SIG-M5 (cell line): ENCODE measurements around the gene OPALIN.
A peak's percentile ranks its signal among the peaks of the same experiment; 100 is the strongest.

Experiments
- DNase-seq: peaks from one replicate; lab custom pipeline; 2025; lab: John Stamatoyannopoulos, UW

OPALIN gene

DNA sequence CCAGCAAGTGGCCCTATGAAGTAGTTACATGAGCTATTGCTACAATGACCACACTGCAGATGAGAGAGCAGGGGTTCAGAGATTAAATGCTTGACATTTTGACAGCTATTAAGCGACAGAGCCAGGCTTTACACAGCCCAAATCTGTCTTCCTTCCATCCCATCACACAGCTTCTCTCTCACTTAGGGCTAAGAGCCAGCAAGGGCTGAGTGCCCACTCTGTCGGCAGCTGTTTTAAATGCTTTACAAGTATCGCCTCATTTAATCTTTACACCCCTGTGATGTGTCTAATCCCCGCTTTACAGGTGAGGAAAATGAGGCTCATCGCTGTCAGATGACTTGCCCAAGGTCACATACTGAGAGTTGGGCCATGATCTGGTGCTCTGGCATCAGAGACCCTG is 15.2 kb upstream of the OPALIN start:
- DNase-seq, result no peak

DNA sequence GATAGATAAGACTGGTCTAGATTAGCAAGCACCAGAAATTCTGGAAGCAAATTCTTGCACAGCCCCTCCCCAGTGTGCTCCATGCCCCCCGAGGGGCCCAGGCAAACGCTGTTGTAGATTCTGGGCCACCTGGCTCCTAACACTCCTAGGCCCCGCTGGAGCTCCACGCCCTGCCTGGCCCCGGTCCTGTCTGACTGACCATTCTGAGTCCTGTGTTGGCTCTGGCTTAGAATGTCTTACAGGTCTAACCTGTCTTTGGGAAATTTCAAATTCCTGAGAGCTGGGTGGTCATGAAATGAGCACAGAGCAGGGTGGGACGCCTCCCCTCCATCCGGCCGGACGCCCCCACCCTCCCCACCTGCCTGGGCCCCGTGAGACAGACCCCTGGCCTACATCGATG is 12.6 kb upstream of the OPALIN start:
- no peak for DNase-seq

DNA sequence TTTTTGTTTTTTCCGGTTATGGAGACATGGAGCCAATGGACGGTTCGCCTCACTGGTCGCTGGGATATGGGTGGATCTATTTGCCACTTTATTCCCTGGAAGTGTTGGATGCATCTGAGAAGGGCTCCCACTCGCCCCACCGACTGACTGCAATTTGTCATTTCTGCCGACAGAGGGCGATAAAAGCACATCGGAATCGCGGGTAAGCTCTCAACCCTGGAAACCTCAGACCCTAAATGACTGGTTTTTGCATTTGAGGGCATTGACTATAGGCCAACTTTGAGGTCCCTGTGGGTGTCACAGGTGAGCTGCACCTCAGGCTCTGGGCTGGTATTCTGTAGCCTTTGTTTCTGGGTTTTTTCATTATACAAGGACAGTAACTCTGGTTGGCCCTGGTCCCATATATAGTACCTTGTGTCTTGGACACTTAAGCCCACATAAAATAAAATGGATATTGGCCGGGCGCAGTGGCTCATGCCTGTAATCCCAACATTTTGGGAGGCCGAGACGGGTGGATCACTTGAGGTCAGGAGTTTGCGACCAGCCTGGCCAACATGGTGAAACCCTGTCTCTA is 11.9 kb upstream of the OPALIN start:
- DNase-seq, result no peak

DNA sequence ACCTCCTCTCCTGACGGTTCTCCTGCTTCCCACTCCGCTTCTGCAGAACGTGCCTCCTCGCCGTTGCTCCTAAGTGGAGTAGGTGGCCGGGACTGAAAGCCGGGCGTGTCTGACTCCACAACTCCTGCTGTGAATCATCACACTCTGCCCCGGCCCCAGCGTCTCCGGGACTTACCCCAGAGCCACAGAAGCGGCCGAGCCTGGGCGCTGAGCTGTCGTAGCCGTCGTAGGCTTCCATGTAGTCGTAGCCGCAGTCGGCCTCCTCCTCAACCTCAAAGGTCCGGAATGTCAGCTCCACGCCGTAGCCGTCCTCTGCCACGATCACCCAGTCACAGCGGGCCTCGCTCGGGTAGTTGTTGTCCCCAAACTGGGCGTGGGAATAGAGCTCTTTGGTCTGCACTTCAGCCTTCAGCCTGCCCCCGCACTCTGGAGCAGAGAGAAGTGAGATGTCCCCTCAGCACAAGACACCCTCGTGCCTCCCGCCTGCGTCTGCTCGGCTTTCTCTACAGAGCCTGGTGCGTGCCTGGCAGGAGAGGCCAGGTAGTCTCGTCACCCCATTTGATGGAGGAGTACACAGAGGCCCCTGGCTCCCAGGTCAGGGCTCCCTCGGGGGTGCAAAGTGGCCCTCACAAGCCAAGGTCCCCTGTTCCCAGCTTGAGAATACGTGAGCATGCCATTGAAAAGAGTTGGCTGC is 11.2 kb upstream of the OPALIN start:
- DNase-seq, result no peak

DNA sequence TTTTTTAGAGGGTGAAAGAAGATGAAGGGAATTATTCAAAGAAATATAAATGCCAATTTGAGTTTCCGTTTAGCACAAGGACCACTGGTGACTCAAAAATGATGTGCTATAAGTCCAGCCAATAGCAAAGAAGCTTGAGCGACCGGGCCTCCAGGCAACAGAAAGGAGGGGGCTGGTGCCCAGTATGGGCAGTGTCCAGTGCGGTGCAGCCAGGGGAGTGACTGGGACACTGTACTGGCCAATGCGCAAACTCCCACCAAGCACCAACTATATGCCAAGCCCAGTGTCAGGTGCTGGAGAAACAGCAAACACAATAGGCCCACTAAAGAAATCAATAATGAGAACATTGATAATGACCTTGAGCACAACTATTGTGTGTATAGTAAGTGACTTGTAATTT is 10.2 kb upstream of the OPALIN start:
- no peak for DNase-seq

DNA sequence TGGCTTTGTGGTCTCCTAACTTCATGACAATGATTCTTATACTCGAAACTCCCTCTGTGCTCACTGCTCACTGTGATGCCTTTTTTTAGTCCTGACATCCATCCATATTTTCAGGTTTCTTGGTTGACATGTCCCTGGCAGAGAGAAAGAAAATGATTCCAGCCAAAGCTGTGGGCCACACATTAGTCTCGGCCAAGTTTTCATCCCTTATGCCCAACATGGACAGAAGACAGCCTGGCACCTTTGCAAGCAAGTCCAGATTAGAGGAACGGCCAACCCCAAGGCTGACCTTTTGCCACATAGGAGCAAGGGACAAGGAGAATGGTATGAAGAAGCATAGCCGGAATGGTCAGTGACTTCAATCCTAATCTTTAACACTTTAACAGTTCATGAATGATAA is 8.7 kb upstream of the OPALIN start:
- no peak for DNase-seq

DNA sequence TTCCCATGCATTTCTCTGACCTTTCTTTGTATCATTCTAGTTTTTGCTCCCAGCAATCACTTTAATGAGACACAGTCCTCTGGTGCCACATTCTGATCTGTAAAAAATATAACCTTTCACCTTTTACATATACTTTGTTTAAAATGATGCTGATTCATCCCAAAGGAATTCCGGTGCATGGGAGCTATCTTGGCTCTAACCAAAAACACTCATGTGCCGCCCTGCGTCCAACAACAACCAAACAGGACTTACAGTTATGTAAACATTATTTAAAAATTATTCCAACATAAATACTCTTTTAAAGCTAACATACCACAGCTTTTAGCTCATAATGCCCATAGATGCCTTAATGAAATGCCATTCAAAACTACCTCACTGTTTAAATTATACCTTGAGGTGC is 7.7 kb upstream of the OPALIN start:
- no peak for DNase-seq

DNA sequence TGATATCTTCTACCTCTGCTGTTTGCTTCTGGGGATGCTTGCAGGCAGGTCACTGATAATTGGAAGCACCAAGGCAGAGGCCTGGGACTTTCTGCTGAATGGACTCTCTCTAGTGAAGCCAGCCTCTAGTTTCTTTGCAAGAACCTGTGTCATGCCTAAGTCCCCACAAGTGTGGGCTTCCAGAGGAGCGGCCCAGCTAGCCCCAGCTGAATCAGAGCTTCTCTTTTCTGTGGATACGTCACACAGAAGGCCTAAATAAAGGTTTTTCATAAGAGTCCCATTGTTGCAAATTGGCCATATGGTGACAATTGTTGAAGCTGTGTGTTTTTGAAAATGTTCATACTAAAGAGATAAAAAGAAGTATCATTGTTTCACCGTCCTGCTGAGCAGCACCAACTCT is 6.8 kb upstream of the OPALIN start:
- no peak for DNase-seq

DNA sequence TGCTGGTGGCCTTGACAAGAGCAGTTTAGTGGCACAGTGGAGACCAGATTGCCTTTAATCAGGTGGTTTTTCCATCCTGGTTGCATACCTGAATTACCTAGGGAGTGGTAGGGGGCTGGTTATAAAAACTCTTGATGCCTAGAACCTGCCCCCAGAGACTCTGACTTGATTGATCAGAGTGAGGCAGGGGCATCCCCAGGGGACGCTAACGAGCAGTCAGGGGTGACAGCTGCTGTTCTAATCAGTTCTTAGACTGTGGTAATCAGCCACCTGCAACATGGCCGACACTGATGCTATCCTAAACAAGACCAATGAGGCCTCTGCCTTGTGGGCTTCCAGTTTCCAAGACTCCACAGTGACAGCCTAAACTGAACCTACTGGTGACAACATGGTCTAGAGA is 2.0 kb upstream of the OPALIN start:
- no peak for DNase-seq

DNA sequence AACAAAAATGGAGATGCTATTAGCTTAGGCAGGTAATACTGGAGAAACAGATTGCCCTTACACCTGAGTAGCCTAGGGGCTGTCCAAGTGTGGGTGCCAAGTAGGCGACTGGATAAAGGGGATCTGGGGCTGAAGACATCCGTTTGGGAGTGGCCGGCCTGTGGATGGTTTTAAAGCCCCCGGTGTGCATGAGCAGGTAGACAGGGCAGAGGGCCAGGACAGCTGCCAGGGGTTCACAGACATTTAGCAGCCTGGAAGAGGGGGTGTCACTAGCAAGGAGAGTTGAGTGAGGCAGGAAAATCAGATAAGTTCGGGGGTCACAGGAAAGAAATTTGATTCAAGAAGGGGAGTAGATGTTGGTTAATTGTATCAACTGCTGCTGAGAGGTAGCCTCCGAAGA is 1.5 kb upstream of the OPALIN start:
- DNase-seq, result no peak

DNA sequence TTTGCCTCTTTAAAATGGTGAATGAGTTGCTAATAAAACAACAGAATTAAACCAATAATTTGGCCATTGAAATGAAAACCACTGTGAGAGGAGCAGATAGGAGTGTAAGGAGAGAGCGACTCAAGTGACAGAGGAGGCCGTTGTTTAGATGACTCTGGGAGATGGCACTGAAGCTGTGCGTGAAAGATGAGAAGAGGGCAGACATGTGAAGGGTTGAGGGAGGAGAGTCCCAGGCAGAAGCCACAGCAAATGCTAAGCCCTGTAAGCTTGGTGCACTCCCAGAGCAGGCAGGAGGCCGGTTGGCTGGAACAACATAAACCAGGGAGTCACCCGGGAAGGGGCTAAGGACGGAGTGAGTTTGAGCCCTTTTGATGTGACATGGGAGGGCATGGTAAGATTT is 814 bp upstream of the OPALIN start:
- no peak for DNase-seq

DNA sequence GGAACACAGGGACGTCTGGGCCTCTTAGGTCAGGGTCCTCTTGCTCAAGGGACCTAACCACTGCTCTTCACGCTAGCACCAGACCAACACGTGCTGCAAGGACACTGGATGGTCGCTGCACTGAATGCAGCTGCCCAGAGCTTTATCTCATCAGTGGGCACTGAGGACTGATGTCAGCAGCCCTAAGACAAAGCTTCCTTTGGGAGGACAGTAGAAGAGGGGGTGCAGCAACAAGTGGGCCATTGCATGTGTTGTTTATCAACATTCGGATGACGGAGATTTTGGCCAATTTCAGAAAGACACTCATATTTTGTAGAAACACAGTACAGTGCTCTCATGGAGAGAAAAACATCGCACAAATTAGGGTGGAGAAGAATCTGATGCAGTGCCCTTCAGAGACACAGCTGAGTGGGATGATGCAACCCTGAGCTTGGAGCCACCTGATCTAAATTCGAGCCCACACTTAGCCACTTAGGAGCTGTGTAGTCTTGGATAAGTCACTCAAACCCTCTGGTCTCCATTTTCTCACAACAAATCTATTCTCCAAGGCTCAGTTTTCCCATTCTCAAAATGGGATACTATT is 1.7 kb downstream of the OPALIN start:
- DNase-seq, result no peak

DNA sequence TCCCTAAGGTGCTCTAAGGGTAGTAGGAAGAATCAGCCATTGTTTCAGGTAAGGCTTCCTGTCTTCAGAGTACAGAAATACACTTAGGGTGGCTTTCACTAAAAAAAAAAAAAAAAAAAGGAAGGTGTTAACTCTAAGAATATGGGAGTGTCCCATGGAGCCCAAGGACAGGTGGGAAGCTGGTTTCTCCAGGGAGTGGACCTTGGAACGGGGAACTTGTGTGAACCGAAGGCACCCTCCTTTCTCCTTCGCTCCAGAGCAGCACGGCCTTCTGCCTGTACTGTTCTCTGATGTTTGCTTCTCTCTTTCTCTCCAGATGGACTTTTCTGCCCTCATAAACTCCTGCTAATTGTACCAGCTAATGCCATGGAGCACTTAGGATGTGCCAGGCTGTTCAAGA is 6.2 kb downstream of the OPALIN start:
- DNase-seq, result no peak

DNA sequence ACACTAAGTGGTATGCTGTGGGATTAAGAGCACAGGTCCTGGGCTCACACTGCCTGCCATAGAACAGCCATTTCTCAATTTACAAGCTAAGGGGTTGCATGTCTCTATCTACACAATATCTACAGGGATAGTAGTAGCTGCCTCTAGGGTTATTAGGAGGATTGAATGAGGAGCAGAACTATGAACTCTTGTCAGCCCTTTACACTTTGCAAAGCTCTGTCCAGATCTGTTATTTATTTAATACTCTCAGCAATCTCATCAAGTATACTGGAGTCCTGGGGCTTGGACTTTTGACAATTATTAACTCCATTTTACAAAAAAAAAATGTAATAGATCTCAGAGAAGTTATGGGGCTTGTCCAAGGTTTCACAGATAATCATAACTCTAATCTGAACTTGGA is 6.8 kb downstream of the OPALIN start:
- no peak for DNase-seq

DNA sequence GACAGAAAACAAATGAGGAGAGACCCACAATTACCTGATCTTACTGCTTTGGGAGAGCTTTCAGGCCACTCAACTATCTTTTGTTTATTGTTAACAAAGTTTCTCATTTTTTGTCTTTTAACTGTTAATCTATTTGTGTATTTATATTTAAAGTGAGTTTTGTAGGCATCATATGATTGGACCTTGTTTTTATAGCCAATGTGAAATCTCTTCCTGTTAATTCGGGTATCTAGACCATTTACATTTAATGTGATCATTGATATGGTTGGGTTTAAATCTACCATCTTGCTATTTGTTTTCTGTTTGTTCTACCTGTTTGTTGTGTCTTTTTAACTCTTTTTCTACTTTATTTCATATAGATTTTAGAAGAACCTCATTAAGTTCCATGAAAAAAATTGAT is 12.5 kb downstream of the OPALIN start:
- DNase-seq, result no peak

DNA sequence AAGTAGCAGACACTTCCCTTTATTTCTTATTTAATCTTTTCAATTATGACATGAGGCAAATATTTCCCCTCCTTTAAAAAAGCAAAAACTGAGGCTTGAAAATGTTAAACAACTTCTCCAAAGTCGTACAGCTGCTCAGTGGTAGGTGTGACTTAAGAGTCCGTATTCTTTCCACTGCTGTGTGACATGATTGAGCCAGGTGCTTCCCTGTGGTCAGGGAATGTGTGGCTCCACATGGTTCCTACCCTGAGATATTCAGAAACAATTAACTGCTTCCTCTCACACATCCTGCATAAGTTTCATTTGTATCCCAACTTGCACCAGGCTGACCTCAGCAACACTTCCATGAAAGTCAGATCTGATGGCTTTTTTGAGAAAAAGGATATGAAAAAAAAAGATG is 13.6 kb downstream of the OPALIN start:
- no peak for DNase-seq

DNA sequence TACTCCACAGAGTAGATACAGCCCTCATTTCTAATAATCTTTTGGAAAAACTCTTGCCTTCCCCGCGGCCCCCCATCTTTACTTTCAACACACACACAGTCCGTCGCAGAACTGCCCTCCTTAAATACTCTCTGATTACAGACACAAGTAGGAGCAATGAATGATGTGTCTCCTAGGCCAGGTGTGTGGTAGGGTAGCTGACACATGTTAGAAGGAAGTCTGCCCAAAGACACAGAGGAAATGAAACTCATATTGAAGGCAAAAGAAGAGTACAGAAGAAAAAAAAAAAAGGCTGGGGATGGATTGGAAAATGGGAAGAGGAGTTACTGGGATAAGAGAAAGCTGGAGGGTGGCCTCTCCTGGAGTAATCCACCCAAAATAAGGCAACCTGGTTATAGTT is 14.6 kb downstream of the OPALIN start:
- DNase-seq, result no peak

DNA sequence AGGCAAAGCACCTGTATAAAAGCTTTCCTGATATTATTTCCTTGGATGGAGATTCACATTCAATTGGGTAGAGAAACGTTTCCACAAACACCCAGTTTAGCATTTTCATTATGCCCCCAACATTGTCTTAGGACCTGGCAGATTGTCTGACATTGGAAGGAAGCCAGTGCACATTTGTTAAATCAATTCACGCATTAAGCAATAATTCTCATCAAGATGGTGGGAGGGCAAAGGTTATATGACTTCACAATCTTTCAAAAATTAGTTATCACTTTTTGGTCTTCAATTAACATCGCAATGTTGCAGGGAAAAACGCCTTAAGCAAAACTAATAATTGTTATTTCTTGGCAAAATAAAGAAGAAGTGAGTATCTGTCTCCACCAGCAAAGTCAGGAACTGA is 16.4 kb downstream of the OPALIN start:
- DNase-seq, result no peak

DNA sequence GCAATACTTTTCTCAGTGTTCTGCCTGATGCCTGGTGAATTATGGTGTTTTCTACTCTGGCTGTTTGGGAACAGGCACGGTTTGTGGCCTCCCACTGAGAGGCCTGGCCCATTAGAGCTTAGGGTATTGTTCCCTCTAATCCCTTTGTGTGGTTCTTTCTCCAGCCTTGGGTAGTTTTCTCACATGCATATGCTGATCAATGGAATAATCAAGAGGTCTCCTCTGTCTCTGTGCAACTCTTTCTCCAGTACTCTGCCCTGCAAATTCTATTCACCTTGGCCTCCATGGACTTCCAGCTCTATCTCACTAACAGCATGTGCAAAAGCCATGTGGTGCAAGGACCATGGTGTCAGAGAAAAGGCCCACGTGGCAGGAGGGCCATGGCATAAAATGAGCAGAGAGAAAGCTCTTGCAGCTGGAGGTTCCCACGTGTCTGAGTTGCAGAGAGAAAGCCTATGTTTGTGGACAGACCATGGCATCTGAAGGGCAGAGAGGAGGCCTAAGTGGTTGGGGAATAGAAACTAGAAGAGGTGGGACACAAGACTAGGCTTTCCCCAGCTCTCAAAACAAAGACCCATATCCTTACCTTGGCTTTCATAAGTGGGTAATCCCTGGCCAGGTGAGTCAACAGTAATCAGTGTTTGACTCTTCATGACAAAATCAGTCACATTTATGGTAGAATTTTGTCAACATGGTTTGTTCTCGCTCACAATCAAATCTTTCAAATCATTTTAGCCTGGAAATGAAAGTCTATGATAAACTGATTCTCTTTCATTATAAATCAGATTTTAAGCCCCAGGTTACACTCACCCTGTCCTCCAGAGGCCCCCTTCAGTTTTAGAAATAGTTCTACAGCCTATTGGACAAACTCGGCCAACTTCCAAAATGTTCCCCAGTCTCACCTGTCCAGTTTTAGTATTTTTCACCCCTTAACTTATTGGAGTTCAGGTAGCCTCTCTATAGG is 17.3 kb downstream of the OPALIN start:
- no peak for DNase-seq

DNA sequence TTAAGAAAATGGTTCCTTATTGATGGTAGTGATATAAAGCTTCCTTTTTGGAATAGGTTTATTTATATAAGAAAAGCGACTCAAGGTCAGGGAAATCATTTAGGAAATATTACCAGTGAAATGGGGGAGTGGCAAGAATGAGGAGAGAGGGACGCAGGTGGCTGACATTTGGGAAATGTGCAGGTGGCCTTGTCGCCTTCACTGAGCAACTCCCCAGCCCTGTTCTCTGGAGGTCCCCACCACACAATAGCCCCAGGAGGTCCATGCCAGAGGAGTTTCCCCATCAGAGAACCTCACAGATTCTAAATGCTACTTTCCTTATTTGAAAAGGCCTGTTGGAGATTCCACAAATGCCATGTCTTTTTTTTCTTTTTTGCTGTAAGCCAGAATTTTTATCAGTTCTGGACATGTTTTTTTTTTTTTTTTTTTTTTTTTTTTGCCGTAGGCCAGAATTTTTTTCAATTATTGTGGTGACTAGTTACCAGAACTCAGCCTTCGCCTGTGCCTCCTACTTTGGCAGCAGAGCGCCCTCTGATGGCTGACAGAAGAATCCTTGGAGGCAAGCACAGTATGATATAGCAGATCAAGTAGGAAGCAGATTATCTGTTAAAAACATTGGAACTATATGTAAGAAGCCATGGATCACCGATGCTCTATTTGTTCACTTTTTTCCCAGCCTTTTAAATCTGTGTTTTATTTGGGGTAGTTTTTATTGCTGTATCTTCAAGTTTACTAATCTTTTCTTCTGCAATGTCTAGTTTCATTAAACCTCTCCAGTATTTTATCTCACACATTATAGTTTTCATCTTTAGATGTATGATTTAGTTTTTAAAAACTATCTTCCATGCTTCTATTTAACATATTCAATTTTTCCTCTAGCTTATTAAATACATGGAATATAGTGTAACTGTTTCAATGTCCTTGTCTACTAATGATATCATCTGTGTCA is 18.6 kb downstream of the OPALIN start:
- peak; percentile 12 for DNase-seq

DNA sequence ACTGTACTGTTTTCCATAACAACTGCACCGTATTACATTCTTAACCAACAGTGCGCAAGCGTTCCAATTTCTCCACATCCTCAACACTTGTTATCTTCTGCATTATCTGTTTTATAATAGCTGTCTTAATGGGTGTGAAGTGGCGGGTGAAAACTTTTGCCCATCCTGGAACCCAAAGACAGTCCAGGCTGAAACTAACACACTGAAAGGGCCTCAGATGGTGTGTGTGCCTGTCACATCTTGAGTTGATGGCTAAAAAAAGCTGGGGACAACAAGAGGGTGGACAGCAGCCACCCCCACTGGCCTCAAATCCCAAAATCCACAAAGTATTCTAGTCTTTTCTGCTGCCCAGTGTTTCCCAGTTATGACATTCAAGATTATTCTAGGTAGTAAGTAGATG is 19.4 kb downstream of the OPALIN start:
- no peak for DNase-seq
